ENCODE measurements around the gene CNNM4. TPM values are rescaled to one million over a fixed set of nuclear protein-coding genes. Genes with fewer than 3 reads are reported as not detected.

The CNNM4 gene
- total and polyA plus RNA-seq, 4 donors = 0.82 to 2.3 (median 2.1) TPM

GRCh38 chr2:96842600-96842999, 81.9 kb downstream of the CNNM4 start:
- Histone ChIP-seq H3K9me3 (ENCODE audit: control insufficient read depth in 4 of 4, low read length in 3 of 4) (no peaks in the 10 kb centered on the region), H3K27ac (ENCODE audit: low read depth in 1 of 2, low read length in 2 of 2) (no peak overlapping the region), H3K4me1 (ENCODE audit: control insufficient read depth in 4 of 4, insufficient read depth in 4 of 4, low read length in 3 of 4) (peaks cover 0 to 6% (median under 1%) of the 10 kb centered on the region in 4 donors), H3K4me3 (ENCODE audit: low read depth in 1 of 3, low read length in 3 of 3) (no peak overlapping the region), H3K27me3 (ENCODE audit: control insufficient read depth in 4 of 4, insufficient read depth in 4 of 4, low read length in 3 of 4) (no peaks in the 10 kb centered on the region), H3K36me3 (ENCODE audit: control insufficient read depth in 4 of 4, insufficient read depth in 3 of 4, low read depth in 1 of 4, low read length in 3 of 4) (peaks cover 0 to 6% (median 5%) of the 10 kb centered on the region in 4 donors), H3K9ac (ENCODE audit: low read depth in 1 of 2, low read length in 2 of 2) (no peak overlapping the region)
- no peak for TF ChIP-seq FOXA1 (IDR thresholded peaks at IDR 0.05)
- no peak for TF ChIP-seq TAF1 (conservative IDR thresholded peaks at IDR 0.05)
- TF ChIP-seq ZBTB33 (IDR thresholded peaks at IDR 0.05) = no peak
- no peak for TF ChIP-seq CTCF (IDR thresholded peaks at IDR 0.05; ENCODE audit: low read depth, low read length, missing input control)
- TF ChIP-seq FOXA2 (IDR thresholded peaks at IDR 0.05) = no peak
- no peak for TF ChIP-seq GABPA (IDR thresholded peaks at IDR 0.05 in 1 of 2, conservative IDR thresholded peaks at IDR 0.05 in 1 of 2)
- 77% methylated on average over 7 of the region's 7 CpGs for WGBS
- no peak for DNase-seq (ENCODE audit: low spot score)

GRCh38 chr2:96843538-96844268, 83.0 kb downstream of the CNNM4 start, which contains the start of gene ANKRD23:
ANKRD23 (minus strand) TSS chr2:96844021; CDS start chr2:96843992, 29 bp downstream.
- no peak within 1 kb of the TSS for H3K4me3 ChIP-seq (ENCODE audit: low read depth in 1 of 3, low read length in 3 of 3)
- TF ChIP-seq FOXA1 (IDR thresholded peaks at IDR 0.05) = no peak
- no peak for TF ChIP-seq GABPA (IDR thresholded peaks at IDR 0.05 in 1 of 2, conservative IDR thresholded peaks at IDR 0.05 in 1 of 2)
- TF ChIP-seq EGR1 (IDR thresholded peaks at IDR 0.05; ENCODE audit: low read depth in 2 of 2) = no peak
- no peak for TF ChIP-seq HNF4G (IDR thresholded peaks at IDR 0.05)
- no peak for TF ChIP-seq ZBTB33 (IDR thresholded peaks at IDR 0.05)
- no peak for TF ChIP-seq CTCF (IDR thresholded peaks at IDR 0.05; ENCODE audit: low read depth, low read length, missing input control)
- TF ChIP-seq RAD21 (IDR thresholded peaks at IDR 0.05) = no peak
- no peak for TF ChIP-seq YY1 (IDR thresholded peaks at IDR 0.05)
- no peak for TF ChIP-seq JUND (IDR thresholded peaks at IDR 0.05)
- TF ChIP-seq NR2F2 (IDR thresholded peaks at IDR 0.05) = no peak
- no peak for TF ChIP-seq RXRA (IDR thresholded peaks at IDR 0.05)
- 97% methylated on average over 14 of the region's 14 CpGs for WGBS
- no peak within 1 kb of the TSS for H3K9ac ChIP-seq (ENCODE audit: low read depth in 1 of 2, low read length in 2 of 2)
- peaks cover 5 to 16% (median 9%) of the 10 kb centered on the region in 4 donors for H3K4me1 ChIP-seq (ENCODE audit: control insufficient read depth in 4 of 4, insufficient read depth in 4 of 4, low read length in 3 of 4)
- DNase-seq (ENCODE audit: low spot score) = no peak
- H3K27me3 ChIP-seq (ENCODE audit: control insufficient read depth in 4 of 4, insufficient read depth in 4 of 4, low read length in 3 of 4) = no peaks in the 10 kb centered on the region
- no peaks in the 10 kb centered on the region for H3K9me3 ChIP-seq (ENCODE audit: control insufficient read depth in 4 of 4, low read length in 3 of 4)
- peaks cover 0 to 6% (median 0%) of the 10 kb centered on the region in 4 donors for H3K36me3 ChIP-seq (ENCODE audit: control insufficient read depth in 4 of 4, insufficient read depth in 3 of 4, low read depth in 1 of 4, low read length in 3 of 4)
- H3K27ac ChIP-seq (ENCODE audit: low read depth in 1 of 2, low read length in 2 of 2) = no peak within 1 kb of the TSS
